Measurements from ENCODE around the gene BCL11A.

GRCh38 chr2:60437080-60437696 lies 116.3 kb downstream of the BCL11A start:
- TF ChIP-seq CTCF (IDR thresholded peaks at IDR 0.05) (no peak), POLR2A (IDR thresholded peaks at IDR 0.05) (no peak)
